Cerebellar cortex (tissue), 1 donor: ENCODE results near the gene VDAC2.

Experiments used
- DNase-seq: peaks from one replicate; pipeline ENCODE4 v3.0.0-alpha.2; 2015; ENCODE audit warnings: low spot score

Gene VDAC2

GRCh38 chr10:75253281-75254220 lies 43.0 kb downstream of the VDAC2 start:
- no peak for DNase-seq

GRCh38 chr10:75254739-75255138 lies 44.1 kb downstream of the VDAC2 start:
- DNase-seq = no peak

GRCh38 chr10:75260990-75261389 lies 50.4 kb downstream of the VDAC2 start:
- DNase-seq = no peak

GRCh38 chr10:75261813-75262705 lies 51.5 kb downstream of the VDAC2 start:
- DNase-seq = no peak

- no peak for DNase-seq
These were observed 53.2 kb downstream of the VDAC2 start for GRCh38 chr10:75263806-75264205.

GRCh38 chr10:75265856-75266255 lies 55.3 kb downstream of the VDAC2 start:
- no peak for DNase-seq

GRCh38 chr10:75266945-75267344 lies 56.3 kb downstream of the VDAC2 start:
- no peak for DNase-seq

- no peak for DNase-seq
These were observed 59.0 kb downstream of the VDAC2 start for GRCh38 chr10:75269605-75270004.

- DNase-seq = no peak
These were observed 61.5 kb downstream of the VDAC2 start for GRCh38 chr10:75272094-75272493.

GRCh38 chr10:75272896-75273295 lies 62.3 kb downstream of the VDAC2 start:
- DNase-seq = no peak

- DNase-seq = no peak
These were observed 65.7 kb downstream of the VDAC2 start for GRCh38 chr10:75276069-75276872.

GRCh38 chr10:75280236-75280635 lies 69.6 kb downstream of the VDAC2 start:
- no peak for DNase-seq
